Measurements from ENCODE around the gene CASZ1. TPM values are rescaled to one million over a fixed set of nuclear protein-coding genes. Genes with fewer than 3 reads are reported as not detected.

Gene CASZ1
- total RNA-seq, 4 donors from 2014 or later: 140 to 210 (median 169) TPM

GRCh38 chr1:10655002-10655401 is 141.4 kb downstream of the CASZ1 start:
- TF ChIP-seq, protein P1, sequence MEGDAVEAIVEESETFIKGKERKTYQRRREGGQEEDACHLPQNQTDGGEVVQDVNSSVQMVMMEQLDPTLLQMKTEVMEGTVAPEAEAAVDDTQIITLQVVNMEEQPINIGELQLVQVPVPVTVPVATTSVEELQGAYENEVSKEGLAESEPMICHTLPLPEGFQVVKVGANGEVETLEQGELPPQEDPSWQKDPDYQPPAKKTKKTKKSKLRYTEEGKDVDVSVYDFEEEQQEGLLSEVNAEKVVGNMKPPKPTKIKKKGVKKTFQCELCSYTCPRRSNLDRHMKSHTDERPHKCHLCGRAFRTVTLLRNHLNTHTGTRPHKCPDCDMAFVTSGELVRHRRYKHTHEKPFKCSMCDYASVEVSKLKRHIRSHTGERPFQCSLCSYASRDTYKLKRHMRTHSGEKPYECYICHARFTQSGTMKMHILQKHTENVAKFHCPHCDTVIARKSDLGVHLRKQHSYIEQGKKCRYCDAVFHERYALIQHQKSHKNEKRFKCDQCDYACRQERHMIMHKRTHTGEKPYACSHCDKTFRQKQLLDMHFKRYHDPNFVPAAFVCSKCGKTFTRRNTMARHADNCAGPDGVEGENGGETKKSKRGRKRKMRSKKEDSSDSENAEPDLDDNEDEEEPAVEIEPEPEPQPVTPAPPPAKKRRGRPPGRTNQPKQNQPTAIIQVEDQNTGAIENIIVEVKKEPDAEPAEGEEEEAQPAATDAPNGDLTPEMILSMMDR (IDR thresholded peaks at IDR 0.05): no peak
- no peak for TF ChIP-seq POLR2A (IDR thresholded peaks at IDR 0.05)
- no peak overlapping the region for H3K4me3 ChIP-seq (ENCODE audit: low read depth, poor library complexity, severe bottlenecking)
- WGBS, 2 donors: 86 to 91% methylated on average over 10 of the region's 10 CpGs
- intact Hi-C loops (cut with DNase I; ENCODE audit: low total_unique reads): no loop called here
- DNase-seq (ENCODE audit: low spot score in 2 of 2): no peak

DNA sequence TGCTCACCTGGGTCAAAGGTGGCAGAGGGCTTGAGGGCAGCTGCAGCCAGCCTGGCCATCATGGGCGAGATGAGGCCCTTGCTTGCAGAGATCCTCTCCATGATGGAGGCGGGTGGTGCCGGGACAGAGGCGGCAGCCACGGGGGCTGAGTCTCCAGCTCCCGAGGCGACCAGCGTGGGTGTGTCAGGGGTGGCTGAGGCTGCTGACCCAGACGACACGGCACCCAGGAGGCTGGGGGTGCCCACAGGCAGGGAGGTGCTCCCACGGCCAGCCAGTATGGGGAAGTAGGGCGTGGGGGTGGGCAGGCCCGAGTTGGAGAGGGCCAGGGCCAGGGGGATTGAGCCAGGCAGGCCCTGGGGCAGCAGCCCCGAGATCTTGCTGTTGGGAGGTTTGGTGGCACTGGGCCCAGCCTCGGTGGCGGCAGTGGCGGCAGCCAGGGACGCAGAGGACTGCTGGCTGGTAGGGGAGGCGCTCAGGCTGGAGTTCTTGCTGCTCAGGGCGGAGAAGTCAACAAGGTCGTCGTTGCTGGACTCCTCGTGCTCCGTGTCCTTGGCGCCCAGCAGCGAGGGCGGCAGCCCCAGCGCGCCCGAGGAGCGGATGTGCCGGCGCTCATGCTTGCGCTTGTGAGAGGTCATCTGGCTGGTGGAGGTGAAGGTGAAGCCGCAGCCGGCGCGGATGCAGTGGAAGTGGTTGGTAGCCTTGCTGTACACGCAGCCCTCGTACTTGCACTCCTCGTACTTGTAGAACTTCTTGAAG is 142.9 kb downstream of the CASZ1 start:
- intact Hi-C loops (cut with DNase I; ENCODE audit: low total_unique reads): no loop called here
- WGBS, 2 donors: 88 to 90% methylated on average over 37 to 38 of the region's 41 CpGs
- no peak overlapping the region for H3K4me3 ChIP-seq (ENCODE audit: low read depth, poor library complexity, severe bottlenecking)
- no peak for TF ChIP-seq POLR2A (IDR thresholded peaks at IDR 0.05)
- TF ChIP-seq, protein P1 (IDR thresholded peaks at IDR 0.05): no peak
- DNase-seq (ENCODE audit: low spot score in 2 of 2): no peak

DNA sequence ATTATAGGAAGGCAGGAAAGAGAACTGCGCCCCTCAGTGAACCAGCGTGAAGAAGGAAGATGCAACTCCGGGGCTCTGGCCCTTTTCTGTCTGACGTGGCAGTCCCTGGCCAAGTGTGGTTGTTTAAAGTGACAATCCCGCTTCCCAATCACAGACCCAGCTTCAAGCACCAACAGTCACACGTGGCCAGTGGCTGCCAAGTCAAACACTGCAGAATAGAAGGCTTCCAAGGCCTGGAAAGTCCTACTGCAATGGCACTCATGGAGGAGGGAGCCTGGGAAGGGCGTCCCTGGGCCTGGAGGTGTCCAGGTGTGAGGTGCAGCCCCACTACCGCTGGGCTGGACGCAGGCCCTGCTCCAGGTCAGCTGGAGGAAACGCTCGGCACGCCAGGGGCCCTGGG is 143.8 kb downstream of the CASZ1 start:
- DNase-seq (ENCODE audit: low spot score in 2 of 2): no peak
- intact Hi-C loops (cut with DNase I; ENCODE audit: low total_unique reads): no loop called here
- TF ChIP-seq, protein P1 (IDR thresholded peaks at IDR 0.05): no peak
- TF ChIP-seq POLR2A (IDR thresholded peaks at IDR 0.05): no peak
- WGBS, 2 donors: 85 to 92% methylated on average over 12 of the region's 12 CpGs
- H3K4me3 ChIP-seq (ENCODE audit: low read depth, poor library complexity, severe bottlenecking): no peak overlapping the region

GRCh38 chr1:10651793-10652192 is 144.7 kb downstream of the CASZ1 start:
- TF ChIP-seq, protein P1 (IDR thresholded peaks at IDR 0.05): no peak
- TF ChIP-seq POLR2A (IDR thresholded peaks at IDR 0.05): no peak
- no peak for DNase-seq (ENCODE audit: low spot score in 2 of 2)
- no peak overlapping the region for H3K4me3 ChIP-seq (ENCODE audit: low read depth, poor library complexity, severe bottlenecking)
- intact Hi-C loops (cut with DNase I; ENCODE audit: low total_unique reads): no loop called here
- 71 to 75% methylated on average over 10 to 11 of the region's 11 CpGs for WGBS, 2 donors

GRCh38 chr1:10651389-10651766 is 145.1 kb downstream of the CASZ1 start:
- TF ChIP-seq, protein P1 (IDR thresholded peaks at IDR 0.05): no peak
- TF ChIP-seq POLR2A (IDR thresholded peaks at IDR 0.05): no peak
- DNase-seq (ENCODE audit: low spot score in 2 of 2): no peak
- 86 to 91% methylated on average over 18 to 19 of the region's 19 CpGs for WGBS, 2 donors
- no peak overlapping the region for H3K4me3 ChIP-seq (ENCODE audit: low read depth, poor library complexity, severe bottlenecking)
- intact Hi-C loops (cut with DNase I; ENCODE audit: low total_unique reads): no loop called here

Measured in lower leg skin (tissue), 4 donors.